G401.6 (cell line): ENCODE measurements around the gene MSI2.
A peak's percentile ranks its signal among the peaks of the same experiment; 100 is the strongest.

Experiments
- FAIRE-seq: peaks from 2 replicates; lab custom pipeline; 2012; peaks lifted over from hg19 to GRCh38; lab: Jason Lieb, UNC

Gene MSI2

DNA sequence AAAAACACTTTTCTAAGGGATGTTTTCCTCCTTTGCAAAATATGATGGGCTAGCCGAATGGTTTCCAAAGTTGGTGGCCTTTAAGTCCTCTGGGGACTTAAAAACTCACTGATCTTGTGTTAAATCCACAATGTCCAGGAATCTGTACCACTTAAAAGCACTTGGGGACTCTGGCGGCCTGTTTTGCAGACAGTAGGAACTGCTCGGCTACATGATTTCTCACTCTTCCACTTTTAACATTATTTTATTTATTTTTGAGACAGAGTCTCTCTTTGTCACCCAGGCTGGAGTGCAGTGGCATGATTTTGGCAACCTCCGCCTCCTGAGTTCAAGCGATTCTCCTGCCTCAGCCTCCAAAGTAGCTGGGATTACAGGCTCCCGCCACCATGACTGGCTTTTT, 9.1 kb upstream of the MSI2 start:
- FAIRE-seq: no peak

DNA sequence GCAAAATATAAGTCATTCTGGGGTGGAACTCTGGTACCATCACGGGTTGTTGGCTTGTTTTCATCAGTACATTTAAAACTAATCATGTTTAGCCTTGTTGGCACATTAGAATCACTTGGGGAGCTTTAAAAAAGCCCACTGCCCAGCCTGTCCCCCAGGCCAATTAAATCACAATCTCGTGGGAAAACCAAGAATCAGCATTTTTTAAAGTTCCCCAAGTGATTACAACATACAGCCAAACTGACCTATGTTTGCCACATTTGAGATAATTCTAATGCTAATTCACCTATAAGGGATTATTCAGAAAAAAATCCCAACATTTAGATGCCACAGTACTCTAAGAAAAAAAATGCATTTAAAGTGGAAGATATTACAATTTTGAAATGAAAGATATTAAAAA, 8.4 kb upstream of the MSI2 start:
- FAIRE-seq: no peak

DNA sequence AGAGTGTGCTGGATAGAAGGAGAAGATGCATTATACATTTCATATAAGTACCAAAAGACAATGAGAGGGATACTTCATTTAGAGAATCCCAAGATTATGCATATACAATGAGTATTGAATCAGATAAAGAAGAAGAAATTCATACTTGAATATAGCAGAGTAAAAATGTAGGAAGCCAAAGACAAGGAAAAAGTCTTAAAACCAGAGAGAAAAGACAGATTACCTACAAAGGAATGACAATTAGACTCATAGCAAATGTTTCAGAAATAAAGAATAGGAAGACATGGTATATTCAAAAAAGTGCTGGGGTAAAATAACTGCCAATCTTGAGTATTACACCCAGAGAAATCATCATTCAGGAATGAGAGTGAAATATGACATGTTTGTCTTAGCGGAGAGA, 6.8 kb upstream of the MSI2 start:
- FAIRE-seq: no peak

DNA sequence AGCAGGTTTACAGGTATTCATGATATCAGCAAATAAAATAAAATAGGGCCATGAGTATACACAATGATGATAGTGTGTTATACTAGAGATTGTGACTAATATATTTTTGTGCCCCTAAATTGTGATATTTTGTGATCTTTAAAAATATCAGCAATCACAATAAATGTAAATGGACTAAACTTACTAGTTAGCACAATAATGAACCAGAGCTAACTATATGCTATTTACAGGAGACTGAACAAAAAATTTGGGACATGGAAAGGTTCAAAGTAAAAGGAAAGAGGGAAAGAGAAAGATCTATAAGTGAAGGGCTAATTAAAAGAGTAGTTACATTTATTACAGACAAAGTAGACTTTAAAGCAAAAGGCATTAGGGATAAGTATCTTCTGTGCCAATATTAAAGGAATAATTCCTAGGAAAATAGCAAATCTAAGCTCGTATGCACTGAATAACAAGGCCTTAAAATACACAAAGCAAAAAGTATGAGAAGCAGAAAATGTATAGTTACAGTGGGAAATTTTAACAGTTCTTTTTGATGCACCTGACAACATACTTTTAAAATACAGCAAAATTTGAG, 5.0 kb upstream of the MSI2 start:
- FAIRE-seq: no peak

DNA sequence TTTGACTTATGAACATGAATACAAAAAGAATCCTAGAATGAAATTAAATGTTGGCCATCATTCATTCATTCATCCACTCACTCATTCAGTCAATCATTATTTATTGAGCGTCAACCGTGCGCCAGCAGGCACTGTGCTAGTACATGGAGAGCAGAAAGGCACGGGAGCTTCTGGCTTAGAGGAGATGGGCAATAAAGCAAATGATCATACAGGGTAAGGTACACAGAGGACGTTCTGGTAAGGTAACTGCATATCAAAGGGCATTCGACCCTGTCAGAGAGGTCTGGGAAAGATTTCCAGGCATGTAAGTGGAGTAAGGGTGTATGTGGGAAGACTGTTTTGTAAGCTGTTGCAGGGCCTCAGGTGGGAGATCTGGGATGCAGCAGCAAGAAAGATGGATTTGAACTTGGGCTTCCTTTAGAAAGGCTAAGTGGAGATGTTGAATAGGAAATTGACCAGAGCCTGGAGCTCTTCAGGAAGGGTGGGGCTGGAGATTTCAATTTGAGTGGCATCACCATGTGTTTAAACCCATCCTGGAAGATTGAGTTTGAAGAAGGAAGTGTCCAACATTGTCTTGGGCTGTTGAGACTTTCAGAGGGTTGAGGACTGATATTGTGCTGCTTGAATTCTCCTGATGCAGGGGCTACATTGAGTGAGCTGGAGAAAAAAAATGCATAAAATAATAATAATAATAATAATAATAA, 2.8 kb upstream of the MSI2 start:
- FAIRE-seq: no peak

DNA sequence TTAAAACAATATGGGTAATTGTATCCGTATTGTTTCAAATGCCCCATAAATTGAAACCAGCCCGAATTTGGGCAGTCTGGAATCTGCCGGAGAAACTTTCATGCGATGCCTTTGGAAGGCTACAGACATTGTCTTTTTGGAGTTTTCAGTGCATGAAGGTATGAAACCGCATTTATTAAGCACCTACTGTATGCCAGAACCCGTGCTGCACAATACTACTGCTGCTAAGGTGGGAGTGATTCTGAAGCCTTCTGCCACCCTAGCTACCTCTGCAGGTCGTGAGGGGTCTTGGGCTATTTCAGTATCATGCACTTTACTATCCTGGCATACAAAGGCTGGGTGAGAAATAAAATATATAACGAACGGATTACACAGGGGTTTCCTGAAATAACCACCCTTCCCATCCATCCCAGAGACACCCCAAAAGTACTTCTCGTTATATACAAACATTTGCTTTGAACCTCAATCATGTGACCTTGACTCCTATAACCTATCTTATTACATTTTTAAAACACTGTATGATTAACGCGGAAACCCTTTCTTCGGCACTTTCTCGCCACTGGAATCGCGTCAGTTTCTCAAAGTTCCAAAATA, 1.0 kb upstream of the MSI2 start:
- FAIRE-seq: no peak

DNA sequence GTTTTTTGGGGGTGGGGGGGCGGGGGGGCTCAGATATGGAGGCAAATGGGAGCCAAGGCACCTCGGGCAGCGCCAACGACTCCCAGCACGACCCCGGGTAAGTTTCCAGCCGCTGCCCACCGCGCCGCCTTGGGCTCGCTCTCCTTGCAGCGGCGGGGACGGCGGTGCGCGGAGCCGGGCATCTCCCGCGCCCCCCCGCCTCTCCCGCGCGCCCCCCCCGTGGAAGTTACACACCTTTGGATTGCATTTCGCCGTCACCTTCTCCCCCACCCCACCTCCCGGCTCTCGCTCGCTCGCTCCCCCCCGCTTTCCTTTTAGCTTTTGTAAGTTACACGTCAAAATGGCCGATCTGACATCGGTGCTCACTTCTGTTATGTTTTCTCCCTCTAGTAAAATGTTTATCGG, 387 bp downstream of the MSI2 start:
- FAIRE-seq: no peak

DNA sequence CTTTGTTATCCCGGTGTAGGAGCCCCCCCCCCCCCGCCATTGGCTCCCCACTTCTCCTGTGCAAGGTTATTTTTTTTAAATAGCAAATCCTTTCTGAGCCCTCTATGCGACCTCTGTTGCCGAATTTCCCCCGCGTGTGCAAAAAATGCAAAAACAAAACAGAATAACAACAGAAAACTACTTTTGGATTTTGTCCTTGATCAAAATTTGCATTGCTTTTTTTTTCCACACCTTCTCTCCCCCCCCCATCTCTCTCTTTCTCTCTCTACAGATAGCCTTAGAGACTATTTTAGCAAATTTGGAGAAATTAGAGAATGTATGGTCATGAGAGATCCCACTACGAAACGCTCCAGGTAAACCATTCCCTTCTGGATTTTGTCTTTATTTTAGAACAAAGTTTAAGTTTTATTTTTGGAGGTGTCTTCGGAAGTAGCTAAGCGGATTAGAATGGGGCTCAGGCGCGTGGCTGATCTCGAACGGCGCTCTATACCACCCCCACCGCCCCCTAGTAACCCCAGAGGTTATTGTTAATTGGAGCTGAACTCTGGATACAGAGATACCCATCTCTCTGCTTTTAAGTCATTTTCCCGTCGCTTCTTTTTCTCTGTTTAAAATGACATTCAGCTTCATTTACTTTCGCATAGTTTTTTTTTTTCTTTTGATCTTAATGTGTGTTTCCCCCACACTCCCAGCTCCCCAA, 1.0 kb downstream of the MSI2 start:
- no peak for FAIRE-seq

DNA sequence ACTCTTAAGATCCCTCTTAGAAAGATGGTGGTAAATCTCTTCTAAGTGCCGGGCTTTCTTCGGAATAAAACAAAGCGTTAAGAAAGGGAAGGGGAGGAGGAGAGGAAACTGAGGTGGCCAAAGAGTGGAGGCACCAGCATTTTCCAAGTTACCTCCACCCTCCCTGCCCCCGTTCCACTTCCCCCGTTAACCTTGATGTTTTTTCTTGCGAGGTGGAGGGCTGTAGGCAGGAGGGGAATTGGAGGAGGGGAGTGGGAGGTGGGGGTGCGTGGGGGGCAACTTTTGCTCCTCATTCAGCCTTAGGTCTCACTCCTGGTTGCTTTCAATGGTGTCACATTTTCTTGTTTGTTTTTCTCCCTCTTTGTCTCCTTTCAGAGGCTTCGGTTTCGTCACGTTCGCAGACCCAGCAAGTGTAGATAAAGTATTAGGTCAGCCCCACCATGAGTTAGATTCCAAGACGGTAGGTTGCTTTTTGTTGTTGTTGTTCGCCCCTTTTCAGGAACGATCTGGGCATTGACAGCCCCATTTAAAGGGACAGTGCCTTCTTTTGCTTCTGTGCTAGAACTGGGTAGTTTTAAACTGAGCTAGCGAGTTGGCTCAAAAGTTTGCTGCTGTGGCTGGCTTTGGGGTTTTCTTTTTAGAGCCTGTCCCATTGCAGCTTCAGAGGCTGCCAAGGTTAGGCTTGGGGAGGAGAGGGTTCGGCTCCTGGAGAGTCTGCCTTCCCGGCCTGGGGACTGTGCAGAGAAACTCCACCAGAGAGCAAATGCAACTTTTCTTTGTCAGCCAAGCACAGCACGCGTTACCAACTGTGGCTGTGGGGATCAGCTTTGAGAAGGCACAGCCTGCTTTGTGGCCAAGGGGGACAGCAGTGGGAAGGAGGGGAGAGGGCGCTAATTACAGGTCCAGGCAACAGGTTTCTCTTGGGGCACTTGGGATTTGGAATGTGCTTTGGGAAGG, 1.9 kb downstream of the MSI2 start:
- FAIRE-seq: peak; percentile 45

DNA sequence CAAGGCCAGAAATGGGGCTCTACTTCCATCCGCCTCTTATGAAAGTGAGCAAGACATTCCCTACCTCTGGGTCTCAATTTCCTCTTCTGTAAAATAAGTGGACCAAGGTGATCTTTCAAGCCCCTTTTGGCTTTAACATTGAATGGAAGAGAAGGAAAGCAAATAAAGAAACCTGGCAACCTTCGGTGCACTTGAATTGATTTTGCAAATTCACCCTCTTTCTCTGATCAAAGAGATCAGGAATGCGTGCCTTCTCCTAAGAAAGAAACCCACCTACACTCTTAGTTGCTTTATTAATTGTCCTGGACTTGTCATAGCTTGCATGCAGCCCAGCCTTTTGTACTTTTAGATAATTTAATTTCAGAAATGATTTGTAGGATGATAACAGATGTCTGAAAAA, 3.0 kb downstream of the MSI2 start:
- no peak for FAIRE-seq

DNA sequence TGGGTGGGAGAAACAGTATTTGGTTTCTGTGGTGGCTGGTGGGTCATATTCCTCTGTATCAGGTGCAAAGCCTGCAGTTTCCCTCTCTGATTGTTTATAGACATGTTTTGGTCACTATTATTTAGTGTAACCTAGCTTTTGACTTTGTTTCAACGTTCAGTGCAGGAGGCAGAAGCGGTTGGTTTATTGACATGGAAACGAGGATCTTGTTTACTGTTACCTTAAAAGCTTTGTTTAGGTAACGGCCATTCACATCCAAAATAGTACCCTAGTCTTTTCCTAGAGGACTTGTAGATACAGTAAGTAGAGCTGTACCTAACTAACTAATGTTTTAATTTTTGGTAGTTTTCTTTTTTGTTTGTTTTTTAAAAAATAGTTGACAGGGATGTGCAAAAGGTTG, 3.5 kb downstream of the MSI2 start:
- FAIRE-seq: no peak

DNA sequence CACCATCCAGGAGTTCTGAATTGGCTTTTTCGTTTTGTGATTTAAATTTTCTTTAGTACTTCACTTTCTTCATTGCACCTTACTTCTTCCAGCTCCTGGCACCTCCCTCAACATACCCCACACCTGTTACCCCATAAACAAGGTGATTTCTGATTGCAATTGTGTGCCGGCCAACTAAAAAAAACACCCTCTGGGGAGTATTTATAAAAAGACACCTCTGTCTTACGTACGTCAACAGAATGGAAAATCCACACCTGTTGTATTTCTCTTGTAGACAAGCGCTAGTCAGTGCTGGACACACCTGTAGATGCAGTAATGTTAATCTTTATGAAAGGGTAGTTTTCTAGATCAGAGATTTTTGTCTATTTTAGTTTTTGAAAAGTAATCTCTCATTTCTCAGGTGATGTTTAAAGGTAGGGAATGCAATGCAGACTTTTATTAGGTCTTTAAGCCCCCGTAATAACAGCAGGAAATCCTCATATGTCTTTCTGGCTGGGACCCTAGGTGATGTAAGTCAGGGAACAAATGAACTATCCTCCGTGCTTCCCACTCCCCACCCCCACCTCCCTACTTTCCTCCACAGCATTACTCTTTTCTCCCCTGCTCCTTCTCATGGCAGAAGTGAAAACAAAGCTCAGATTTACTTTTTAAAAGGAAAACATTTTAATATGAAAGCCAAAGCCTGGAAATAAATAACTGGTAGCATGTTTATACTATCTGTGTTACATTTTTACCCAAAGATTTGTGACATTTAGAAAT, 4.2 kb downstream of the MSI2 start:
- no peak for FAIRE-seq

DNA sequence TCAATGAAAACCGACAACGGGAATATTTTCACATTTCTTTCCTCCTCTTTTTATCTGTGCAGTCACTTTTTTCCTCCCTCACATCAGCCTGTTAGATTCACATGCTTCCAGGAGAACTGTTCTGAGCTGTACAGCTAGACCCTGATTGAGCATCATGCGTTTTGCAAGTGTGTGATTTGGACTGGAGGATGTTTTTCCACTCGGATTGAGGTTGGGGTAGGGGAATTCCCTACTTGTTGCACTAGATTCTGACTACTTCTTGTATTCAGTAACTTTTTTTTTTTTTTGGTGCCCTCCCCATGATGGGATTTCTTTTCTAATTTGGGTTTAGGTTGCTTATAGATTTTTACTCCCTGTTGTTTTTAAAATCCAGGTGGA, 4.8 kb downstream of the MSI2 start:
- no peak for FAIRE-seq

DNA sequence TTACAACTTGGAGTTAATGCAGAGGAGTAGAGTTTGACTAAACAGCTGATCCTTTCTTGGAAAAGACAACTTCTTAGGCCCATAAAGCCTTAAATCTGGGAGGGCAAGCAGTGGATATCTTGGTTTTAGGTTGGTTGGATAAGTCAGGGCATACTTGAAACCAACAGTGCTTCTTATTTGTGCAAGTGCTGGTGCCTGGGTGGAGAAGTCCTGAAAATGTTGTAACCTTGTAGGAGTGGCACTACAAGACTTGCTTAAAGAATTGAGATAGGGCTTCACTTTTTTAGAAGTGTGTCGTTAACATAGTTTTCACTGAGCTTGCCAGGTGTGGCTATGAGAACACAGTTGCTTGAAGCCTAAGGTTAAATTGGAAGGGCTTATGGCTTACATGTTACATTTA, 6.2 kb downstream of the MSI2 start:
- FAIRE-seq: no peak

DNA sequence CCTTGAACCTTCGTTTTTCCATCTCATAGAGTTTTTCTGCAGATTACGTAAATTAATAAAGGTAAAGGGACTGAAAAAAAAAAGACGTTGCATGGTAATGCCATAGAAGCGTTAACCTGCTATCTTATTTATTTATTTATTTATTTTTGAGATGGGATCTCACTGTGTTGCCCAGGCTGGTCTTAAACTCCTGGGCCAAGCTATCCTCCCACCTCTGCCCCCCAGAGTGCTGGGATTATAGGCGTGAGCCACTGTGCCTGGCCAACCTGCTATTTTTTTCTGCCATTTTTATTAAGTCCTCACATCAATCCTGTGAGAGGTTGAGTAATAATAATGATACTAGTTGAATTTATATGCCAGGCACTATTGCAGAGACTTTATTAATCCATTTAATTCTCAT, 7.9 kb downstream of the MSI2 start:
- FAIRE-seq: no peak

DNA sequence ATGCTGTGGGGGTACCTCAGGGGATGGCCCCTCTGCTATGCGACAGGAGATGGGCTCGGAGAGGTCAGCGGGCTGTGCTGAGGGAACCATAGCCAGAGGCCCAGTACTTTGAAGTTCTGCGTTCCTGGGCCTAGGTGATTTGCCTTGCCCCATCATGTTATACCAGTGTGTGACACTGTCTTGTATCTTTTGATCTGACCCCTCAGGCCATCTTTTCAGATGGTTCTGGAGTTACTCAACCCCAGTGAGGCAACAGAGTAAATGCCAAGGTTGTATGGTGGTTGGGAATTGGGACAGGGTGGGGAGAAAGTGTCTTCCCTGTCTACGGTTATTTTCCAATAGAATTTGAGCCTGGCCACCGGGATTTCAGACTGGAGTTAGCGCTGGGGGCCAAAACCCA, 8.5 kb downstream of the MSI2 start:
- FAIRE-seq: no peak

DNA sequence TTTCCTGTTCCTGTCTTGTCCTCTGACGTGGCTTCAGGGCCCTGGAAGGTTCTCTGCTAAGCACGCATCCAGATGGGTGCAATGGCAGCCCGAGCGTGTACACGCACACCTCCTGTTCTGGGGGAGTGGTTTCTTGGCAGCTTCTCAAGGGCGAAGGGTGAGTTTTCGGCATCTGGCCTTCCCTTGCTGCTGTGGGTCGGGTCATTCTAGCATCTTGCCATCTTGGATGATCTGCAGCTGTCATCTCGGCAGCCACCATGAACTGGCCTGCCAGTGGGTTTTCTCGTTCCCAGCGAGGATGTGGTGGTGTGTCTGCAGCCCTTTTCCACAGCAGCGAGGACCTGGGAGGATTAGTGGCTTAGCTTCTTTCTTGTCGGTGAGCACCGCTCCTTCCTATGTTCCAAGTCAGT, 10.6 kb downstream of the MSI2 start:
- no peak for FAIRE-seq

DNA sequence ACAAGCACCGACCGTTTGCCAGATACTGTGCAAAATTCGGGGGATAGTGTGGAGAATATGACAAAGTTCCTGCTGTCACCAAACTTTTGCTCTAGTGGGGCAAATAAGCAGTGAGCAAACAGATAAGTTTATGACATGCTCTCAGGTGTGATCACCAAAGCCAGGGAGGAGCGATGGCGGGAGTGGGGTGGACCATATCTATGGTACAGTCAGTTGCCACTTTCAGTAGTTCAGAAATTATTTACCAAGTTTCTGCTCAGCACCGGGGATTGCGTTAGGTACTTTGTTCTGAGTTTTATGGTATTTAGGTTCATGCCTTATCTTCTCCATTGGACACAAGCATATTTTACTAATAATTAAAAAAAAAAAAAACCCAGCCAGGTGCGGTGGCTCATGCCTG, 11.9 kb downstream of the MSI2 start:
- FAIRE-seq: no peak

DNA sequence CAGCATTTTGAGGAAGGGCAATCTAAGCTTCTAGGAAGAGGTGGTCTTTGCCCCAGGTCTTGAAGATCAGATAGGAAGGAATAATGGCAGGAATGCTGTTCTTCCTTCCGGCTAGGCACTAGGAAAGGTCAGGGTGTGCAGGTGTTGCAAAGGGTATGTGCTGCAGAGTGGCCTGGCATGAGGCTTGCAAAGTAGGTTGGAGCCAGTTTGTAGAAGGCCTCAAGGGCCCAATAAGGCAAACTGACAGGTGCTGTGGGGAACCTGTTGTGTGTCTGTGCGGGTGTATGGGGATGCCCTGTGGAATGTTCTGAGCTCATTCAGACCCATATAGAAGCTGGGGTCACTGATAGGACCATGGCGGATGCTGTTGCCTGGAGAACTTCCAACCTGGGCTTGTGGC, 12.7 kb downstream of the MSI2 start:
- FAIRE-seq: no peak

DNA sequence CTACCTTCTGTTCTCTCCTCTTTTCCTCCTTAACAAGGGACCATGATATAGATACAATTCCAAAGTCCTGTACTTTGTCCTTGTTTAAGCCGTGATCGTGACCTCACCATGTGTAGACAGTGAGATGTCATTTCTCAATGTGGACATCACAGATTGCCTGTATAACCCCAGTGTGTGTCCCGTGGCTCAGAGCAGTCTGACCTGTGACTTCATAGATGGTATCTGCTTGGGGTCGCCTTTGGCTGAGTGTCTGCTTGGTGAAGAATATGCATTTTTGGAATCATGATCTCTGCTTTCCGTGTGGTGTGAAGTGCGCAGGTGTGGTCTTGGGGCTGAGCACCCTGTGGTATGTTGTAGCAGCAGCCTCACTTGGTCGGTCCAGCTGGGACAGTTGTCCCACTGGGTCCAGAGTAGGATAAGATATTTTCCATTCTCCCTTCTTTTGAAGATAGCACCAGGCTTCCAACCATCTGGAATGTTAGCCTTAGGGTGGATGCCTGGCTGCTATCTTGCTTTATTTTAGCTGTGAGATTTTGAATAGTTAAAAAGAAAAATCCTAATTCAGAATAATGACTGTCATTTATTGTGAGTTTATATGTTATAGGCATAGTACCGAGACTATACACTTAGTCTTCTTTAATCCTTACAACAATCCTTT, 13.4 kb downstream of the MSI2 start:
- FAIRE-seq: no peak

DNA sequence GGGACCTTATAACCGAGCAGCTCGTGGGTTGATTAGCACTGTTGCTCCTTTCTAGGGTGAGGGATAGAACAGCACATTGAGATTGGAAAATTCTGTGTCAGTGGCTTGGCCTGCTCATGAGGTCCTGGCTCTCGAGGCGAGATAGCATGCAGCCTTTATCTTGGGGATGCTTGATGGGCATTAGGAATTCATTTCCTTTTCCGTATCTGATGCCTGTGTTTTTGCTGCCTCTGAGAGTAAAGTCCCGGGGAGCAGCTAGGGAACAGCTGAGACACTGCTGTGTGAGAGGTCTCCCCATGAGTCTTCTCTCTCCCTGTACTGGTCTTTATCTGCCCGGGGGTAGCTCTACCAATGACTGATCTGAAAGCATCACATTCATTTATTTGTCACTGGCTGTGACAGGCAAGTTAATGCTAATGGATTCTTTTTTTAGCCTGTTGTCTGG, 14.5 kb downstream of the MSI2 start:
- no peak for FAIRE-seq
